Endothelial cell of umbilical vein (primary cell): ENCODE data around the gene PCDHGC3. TPM values are rescaled to one million over a fixed set of nuclear protein-coding genes. Genes with fewer than 3 reads are reported as not detected.
A peak's percentile ranks its signal among the peaks of the same experiment; 100 is the strongest.

Experiments
- BruUV-seq: library from RNA; stranded (reverse); fragments of 400-500 nt; replicated peaks from 2 replicates; lab custom pipeline; 2021; lab: Mats Ljungman, UMichigan
- CTCF ChIA-PET: fragments of 300-600, 350-600 bp; sonication (Branson Sonifier 250); formaldehyde crosslinking; loops from one replicate; lab custom pipeline; 2021; ENCODE audit warnings: antibody characterized with exemption, inconsistent platforms; lab: Charles Lee
- POLR2A ChIA-PET: fragments of 300-600, 350-600 bp; sonication (Branson Sonifier 250); formaldehyde crosslinking; loops from one replicate; lab custom pipeline; 2021; ENCODE audit warnings: antibody characterized with exemption, inconsistent platforms; lab: Charles Lee
- DNase-seq: peaks from one replicate; pipeline ENCODE4 v3.0.0-alpha.2; 2011; ENCODE audit warnings: low read depth, low spot score
- FAIRE-seq: peaks from 2 replicates; lab custom pipeline; 2011; peaks lifted over from hg19 to GRCh38; lab: Jason Lieb, UNC
- H2AFZ ChIP-seq: 2 replicates; pipeline ENCODE4 v1.6.0; 2012; ENCODE audit warnings: low read depth, low read length, control low read depth, inconsistent platforms
- H3K27ac ChIP-seq: 2 replicates; pipeline ENCODE4 v1.5.1; 2011; ENCODE audit warnings: low read depth, mild to moderate bottlenecking, control low read depth, low read length, moderate library complexity; ENCODE audit not compliant: insufficient read depth
- H3K27me3 ChIP-seq, 2 experiments: 2 replicates each; pipeline versions ENCODE4 v1.6.0 to v1.6.1; 2011; ENCODE audit warnings: low read length in 2 of 2, mixed read lengths in 1 of 2; ENCODE audit not compliant: control insufficient read depth in 2 of 2, insufficient read depth in 2 of 2
- H3K36me3 ChIP-seq, 2 experiments: 2 replicates in 1 of 2; 3 replicates in 1 of 2; pipeline ENCODE4 v1.5.1; 2011; ENCODE audit warnings: low read length in 2 of 2, mild to moderate bottlenecking in 1 of 2, moderate library complexity in 1 of 2; ENCODE audit not compliant: control insufficient read depth in 2 of 2, insufficient read depth in 2 of 2; ENCODE audit errors: extremely low read depth in 1 of 2
- H3K4me1 ChIP-seq: 3 replicates; pipeline ENCODE4 v1.5.1; 2011; ENCODE audit warnings: mild to moderate bottlenecking, low read length; ENCODE audit not compliant: control insufficient read depth, insufficient read depth; ENCODE audit errors: extremely low read depth
- H3K4me2 ChIP-seq: 2 replicates; pipeline ENCODE4 v1.6.1; 2011; ENCODE audit warnings: low read length, control low read depth, mixed read lengths; ENCODE audit not compliant: insufficient read depth
- H3K4me3 ChIP-seq, 3 experiments: fragments of 200-600 bp in 1 of 3; sonication (generic), shearing (Covaris generic) in 1 of 3; replicated peaks in 1 of 3; 2 replicates each; pipeline ENCODE4 v1.5.1; 2011 to 2016; ENCODE audit warnings: control low read depth in 3 of 3, low read length in 3 of 3, mild to moderate bottlenecking in 2 of 3, inconsistent platforms in 1 of 3, low read depth in 1 of 3, moderate library complexity in 1 of 3; ENCODE audit not compliant: insufficient read depth in 1 of 3
- H3K79me2 ChIP-seq: 2 replicates; pipeline ENCODE4 v1.6.0; 2012; ENCODE audit warnings: low read length, inconsistent platforms; ENCODE audit not compliant: control insufficient read depth, insufficient read depth
- H3K9ac ChIP-seq: replicated peaks from 2 replicates; pipeline ENCODE3; 2011; ENCODE audit warnings: low read length, control low read depth; ENCODE audit not compliant: insufficient read depth; ENCODE audit errors: extremely low read depth
- H3K9me1 ChIP-seq: replicated peaks from 3 replicates; pipeline ENCODE4 v1.6.0; 2011; ENCODE audit warnings: mild to moderate bottlenecking, low read length; ENCODE audit not compliant: control insufficient read depth, insufficient read depth; ENCODE audit errors: extremely low read depth
- H3K9me3 ChIP-seq: replicated peaks from 2 replicates; pipeline ENCODE4 v1.5.1; 2012; ENCODE audit warnings: low read length, inconsistent platforms; ENCODE audit not compliant: control insufficient read depth, insufficient read depth
- H4K20me1 ChIP-seq: replicated peaks from 2 replicates; pipeline ENCODE3; 2011; ENCODE audit warnings: mild to moderate bottlenecking, low read length; ENCODE audit not compliant: control insufficient read depth, insufficient read depth; ENCODE audit errors: extremely low read depth
- EZH2 ChIP-seq: IDR thresholded peaks from 2 replicates; pipeline ENCODE4 v1.6.1; 2012; ENCODE audit warnings: borderline replicate concordance, low read depth, mild to moderate bottlenecking, moderate library complexity, low read length, inconsistent platforms; ENCODE audit not compliant: severe bottlenecking
- FOS ChIP-seq: IDR thresholded peaks from 2 replicates; pipeline ENCODE4 v1.6.1; 2011; ENCODE audit warnings: mild to moderate bottlenecking, low read length, moderate library complexity, borderline replicate concordance; ENCODE audit not compliant: insufficient read depth
- GATA2 ChIP-seq: IDR thresholded peaks from 2 replicates; pipeline ENCODE4 v1.7.0; 2011; ENCODE audit warnings: low read depth, mild to moderate bottlenecking, moderate library complexity, mixed read lengths, low read length; ENCODE audit not compliant: insufficient read length, insufficient read depth
- JUN ChIP-seq: IDR thresholded peaks from 2 replicates; pipeline ENCODE4 v1.6.1; 2011; ENCODE audit warnings: borderline replicate concordance, low read depth; ENCODE audit not compliant: insufficient read length, insufficient read depth
- MAX ChIP-seq: IDR thresholded peaks from 2 replicates; pipeline ENCODE4 v1.6.1; 2011; ENCODE audit not compliant: insufficient read depth, insufficient read length
- MYC ChIP-seq: IDR thresholded peaks from one replicate; pipeline ENCODE4 v1.6.1; 2011; ENCODE audit warnings: mild to moderate bottlenecking, low read depth, low read length
- POLR2A ChIP-seq: IDR thresholded peaks from 2 replicates; pipeline ENCODE4 v1.6.1; 2012; ENCODE audit warnings: low read depth, mild to moderate bottlenecking, control low read depth, low read length
- POLR2AphosphoS5 ChIP-seq: IDR thresholded peaks from 2 replicates; pipeline ENCODE4 v1.6.1; 2012; ENCODE audit warnings: low read depth, mild to moderate bottlenecking, control low read depth, low read length, moderate library complexity; ENCODE audit not compliant: insufficient read depth
- dilution Hi-C: fragments of 300-500 bp; cut with MboI; formaldehyde crosslinking; loops from one replicate; pipeline ENCODE4 v1.15.0; 2019; ENCODE audit warnings: low sequenced_read_pairs; ENCODE audit not compliant: extremely low pct_ligation_motif_present
- intact Hi-C: fragments of 100-400 bp; cut with micrococcal nuclease; formaldehyde crosslinking; loops from one replicate; pipeline ENCODE4 v1.10.0; 2022
- polyA plus RNA-seq, 4 experiments: library from polyadenylated mRNA; depleted of rRNA in 3 of 4; stranded (reverse) in 3 of 4; unstranded in 1 of 4; fragments of >200 nt; gene quantifications; 2 replicates each; pipeline versions ENCODE4 v1.2.1 to v1.2.3, GENCODE V29; 2011 to 2012; ENCODE audit warnings: missing spikeins in 1 of 4
- total RNA-seq: library from RNA; stranded (reverse); gene quantifications from 2 replicates; pipeline ENCODE4 v1.2.3, GENCODE V29; 2021
- TF ChIP-seq, protein P1 (sequence below), 2 donors: IDR thresholded peaks; 1 replicate in 1 of 2; 2 replicates in 1 of 2; pipeline ENCODE4 v1.5.1; 2011; ENCODE audit warnings: low read length in 2 of 2, mild to moderate bottlenecking in 2 of 2, moderate library complexity in 2 of 2, control low read depth in 1 of 2, inconsistent platforms in 1 of 2, low read depth in 1 of 2; ENCODE audit not compliant: insufficient read depth in 1 of 2; ENCODE audit errors: extremely low read depth in 1 of 2

PCDHGC3 gene
- total and polyA plus RNA-seq, 2 donors (not counting 3 experiments of a cell fraction or from before 2014, with no cell fraction given) = 9.2 to 36.1 TPM

DNA sequence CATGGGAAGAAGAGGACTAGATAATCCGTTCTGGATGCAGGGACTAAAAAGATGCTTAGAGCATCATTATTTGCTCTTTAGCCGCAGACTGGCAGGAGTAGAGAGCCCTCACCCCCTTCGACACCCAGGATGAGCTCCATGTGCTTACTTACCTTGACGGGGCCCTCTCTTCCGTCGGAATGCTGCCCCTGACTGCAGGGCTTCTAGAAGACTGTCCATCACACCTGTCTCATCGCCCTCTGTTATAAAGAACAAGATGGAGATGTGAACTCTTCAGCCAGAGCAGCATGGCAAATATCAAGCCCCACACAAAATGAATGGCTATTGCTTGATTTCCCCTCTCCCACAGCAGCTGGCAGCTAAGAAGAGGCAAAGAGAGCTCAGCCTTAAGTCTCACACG, 48.2 kb downstream of the PCDHGC3 start:
- Histone ChIP-seq H3K27ac (peak overlapping the region; percentile 22), H3K4me3 (no peak overlapping the region), H3K4me2 (no peak overlapping the region), H3K9ac (no peak overlapping the region), H4K20me1 (no peaks in the 10 kb centered on the region), H3K27me3 (no peaks in the 10 kb centered on the region), H2AFZ (no peak overlapping the region), H3K4me1 (peaks cover 29% of the 10 kb centered on the region), H3K36me3 (peaks cover 8 to 19% of the 10 kb centered on the region in 2 experiments), H3K79me2 (no peaks in the 10 kb centered on the region), H3K9me3 (no peaks in the 10 kb centered on the region), H3K9me1 (no peaks in the 10 kb centered on the region)
- no TSS peak for BruUV-seq
- TF ChIP-seq EZH2 = no peak
- no peak for TF ChIP-seq GATA2
- TF ChIP-seq JUN = no peak
- TF ChIP-seq POLR2AphosphoS5 = no peak
- no peak for TF ChIP-seq MYC
- no peak for TF ChIP-seq FOS
- no peak for TF ChIP-seq MAX
- TF ChIP-seq POLR2A = no peak
- TF ChIP-seq, protein P1, sequence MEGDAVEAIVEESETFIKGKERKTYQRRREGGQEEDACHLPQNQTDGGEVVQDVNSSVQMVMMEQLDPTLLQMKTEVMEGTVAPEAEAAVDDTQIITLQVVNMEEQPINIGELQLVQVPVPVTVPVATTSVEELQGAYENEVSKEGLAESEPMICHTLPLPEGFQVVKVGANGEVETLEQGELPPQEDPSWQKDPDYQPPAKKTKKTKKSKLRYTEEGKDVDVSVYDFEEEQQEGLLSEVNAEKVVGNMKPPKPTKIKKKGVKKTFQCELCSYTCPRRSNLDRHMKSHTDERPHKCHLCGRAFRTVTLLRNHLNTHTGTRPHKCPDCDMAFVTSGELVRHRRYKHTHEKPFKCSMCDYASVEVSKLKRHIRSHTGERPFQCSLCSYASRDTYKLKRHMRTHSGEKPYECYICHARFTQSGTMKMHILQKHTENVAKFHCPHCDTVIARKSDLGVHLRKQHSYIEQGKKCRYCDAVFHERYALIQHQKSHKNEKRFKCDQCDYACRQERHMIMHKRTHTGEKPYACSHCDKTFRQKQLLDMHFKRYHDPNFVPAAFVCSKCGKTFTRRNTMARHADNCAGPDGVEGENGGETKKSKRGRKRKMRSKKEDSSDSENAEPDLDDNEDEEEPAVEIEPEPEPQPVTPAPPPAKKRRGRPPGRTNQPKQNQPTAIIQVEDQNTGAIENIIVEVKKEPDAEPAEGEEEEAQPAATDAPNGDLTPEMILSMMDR (IDR thresholded peaks at IDR 0.05; ENCODE audit: extremely low read depth in 1 of 2, insufficient read depth in 1 of 2, low read depth in 1 of 2, low read length in 2 of 2) = no peak
- FAIRE-seq (no peak), DNase-seq (no peak)
- CTCF ChIA-PET = interaction anchor here (0.7 to 10.9 kb wide), 29 partner anchors 10 to 180 kb away, joined by 3 to 308 read pairs (median 5); partner anchors contain the start of genes PCDHGA10, PCDHGA11, PCDHGA12 and PCDHGA3
- dilution Hi-C loops = no loop called here
- intact Hi-C loops = loop anchor here (1.0 to 5.0 kb wide), 6 partner anchors 36 to 187 kb away; partner anchors contain the start of genes PCDHGA11, PCDHGA12, PCDHGA2 and PCDHGB7
- POLR2A ChIA-PET = no interaction called here
